Measurements from ENCODE around the gene PAX5. TPM values are rescaled to one million over a fixed set of nuclear protein-coding genes. Genes with fewer than 3 reads are reported as not detected.
"Not testable (repeated sequence)": the region's sequence is repeated elsewhere in the genome, so short reads cannot be mapped to it uniquely, and the experiment has no call there.

PAX5 gene
- total and polyA plus RNA-seq, 2 experiments from 2014 or later = not detected

GRCh38 chr9:36873247-36873875 is 160.7 kb downstream of the PAX5 start:
- Histone ChIP-seq H3K9me2 (ENCODE audit: insufficient read depth) (no peaks in the 10 kb centered on the region), H3K4me3 (no peak overlapping the region), H3K27ac (no peak overlapping the region), H3F3A (ENCODE audit: insufficient read depth) (no peaks in the 10 kb centered on the region), H4K20me1 (ENCODE audit: insufficient read depth) (no peaks in the 10 kb centered on the region), H3K79me2 (ENCODE audit: insufficient read depth) (no peaks in the 10 kb centered on the region), H2AFZ (no peak overlapping the region), H3K9me3 (ENCODE audit: low read depth) (no peaks in the 10 kb centered on the region), H3K36me3 (ENCODE audit: low read depth) (no peaks in the 10 kb centered on the region), H3K4me2 (ENCODE audit: unreplicated experiment) (no peak overlapping the region), H3K9ac (no peak overlapping the region), H3K27me3 (replicated peaks; ENCODE audit: insufficient read depth) (peaks cover 33% of the 10 kb centered on the region), H3K4me1 (ENCODE audit: insufficient read depth) (no peaks in the 10 kb centered on the region)
- peak; percentile 61 for DNase-seq
- 38 to 41% methylated on average over 8 of the region's 8 CpGs for WGBS, 2 experiments (ENCODE audit: low coverage in 1 of 2, low lambda C conversion rate in 2 of 2, missing lambda C conversion rate in 2 of 2)
- TF ChIP-seq EZH2phosphoT487 (IDR thresholded peaks at IDR 0.05; ENCODE audit: insufficient read depth, low read depth) (no peak), EZH2 (IDR thresholded peaks at IDR 0.05; ENCODE audit: insufficient read depth, poor library complexity, severe bottlenecking) (no peak)
- in situ Hi-C loops (cut with MboI) = loop anchor here (10.0 kb wide), 1 partner anchor 461 kb away; no protein-coding TSS in a partner anchor

GRCh38 chr9:36872641-36873040 is 161.4 kb downstream of the PAX5 start:
- Histone ChIP-seq H4K20me1 (ENCODE audit: insufficient read depth) (no peaks in the 10 kb centered on the region), H3K4me2 (ENCODE audit: unreplicated experiment) (no peak overlapping the region), H3K4me3 (no peak overlapping the region), H2AFZ (no peak overlapping the region), H3K9me2 (ENCODE audit: insufficient read depth) (no peaks in the 10 kb centered on the region), H3K9ac (no peak overlapping the region), H3K27ac (no peak overlapping the region), H3K9me3 (ENCODE audit: low read depth) (no peaks in the 10 kb centered on the region), H3K79me2 (ENCODE audit: insufficient read depth) (no peaks in the 10 kb centered on the region), H3K36me3 (ENCODE audit: low read depth) (no peaks in the 10 kb centered on the region), H3K4me1 (ENCODE audit: insufficient read depth) (no peaks in the 10 kb centered on the region), H3K27me3 (replicated peaks; ENCODE audit: insufficient read depth) (peaks cover 39% of the 10 kb centered on the region), H3F3A (ENCODE audit: insufficient read depth) (no peaks in the 10 kb centered on the region)
- DNase-seq = no peak
- TF ChIP-seq EZH2phosphoT487 (IDR thresholded peaks at IDR 0.05; ENCODE audit: insufficient read depth, low read depth) (no peak), EZH2 (IDR thresholded peaks at IDR 0.05; ENCODE audit: insufficient read depth, poor library complexity, severe bottlenecking) (no peak)
- 13 to 23% methylated on average over 3 of the region's 3 CpGs for WGBS, 2 experiments (ENCODE audit: low coverage in 1 of 2, low lambda C conversion rate in 2 of 2, missing lambda C conversion rate in 2 of 2)
- in situ Hi-C loops (cut with MboI) = loop anchor here (10.0 kb wide), 1 partner anchor 462 kb away; no protein-coding TSS in a partner anchor

GRCh38 chr9:36871606-36872005 is 162.5 kb downstream of the PAX5 start:
- TF ChIP-seq EZH2phosphoT487 (IDR thresholded peaks at IDR 0.05; ENCODE audit: insufficient read depth, low read depth) (no peak), EZH2 (IDR thresholded peaks at IDR 0.05; ENCODE audit: insufficient read depth, poor library complexity, severe bottlenecking) (no peak)
- WGBS, 2 experiments (ENCODE audit: low coverage in 1 of 2, low lambda C conversion rate in 2 of 2, missing lambda C conversion rate in 2 of 2) = 24 to 30% methylated on average over 2 of the region's 2 CpGs
- in situ Hi-C loops (cut with MboI) = loop anchor here (10.0 kb wide), 1 partner anchor 463 kb away; no protein-coding TSS in a partner anchor

GRCh38 chr9:36870960-36871359 is 163.1 kb downstream of the PAX5 start:
- Histone ChIP-seq H3K9ac (no peak overlapping the region), H3K9me2 (ENCODE audit: insufficient read depth) (no peaks in the 10 kb centered on the region), H3K4me2 (ENCODE audit: unreplicated experiment) (no peak overlapping the region), H4K20me1 (ENCODE audit: insufficient read depth) (no peaks in the 10 kb centered on the region), H3K9me3 (ENCODE audit: low read depth) (no peaks in the 10 kb centered on the region), H3F3A (ENCODE audit: insufficient read depth) (no peaks in the 10 kb centered on the region), H3K4me1 (ENCODE audit: insufficient read depth) (no peaks in the 10 kb centered on the region), H3K4me3 (no peak overlapping the region), H3K27ac (no peak overlapping the region), H2AFZ (no peak overlapping the region), H3K36me3 (ENCODE audit: low read depth) (no peaks in the 10 kb centered on the region), H3K27me3 (replicated peaks; ENCODE audit: insufficient read depth) (peaks cover 36% of the 10 kb centered on the region), H3K79me2 (ENCODE audit: insufficient read depth) (no peaks in the 10 kb centered on the region)
- no peak for TF ChIP-seq EZH2phosphoT487 (IDR thresholded peaks at IDR 0.05; ENCODE audit: insufficient read depth, low read depth)
- DNase-seq = no peak
- in situ Hi-C loops (cut with MboI) = loop anchor here (10.0 kb wide), 1 partner anchor 464 kb away; no protein-coding TSS in a partner anchor
- WGBS, 2 experiments (ENCODE audit: low coverage in 1 of 2, low lambda C conversion rate in 2 of 2, missing lambda C conversion rate in 2 of 2) = 1 to 8% methylated on average over 7 of the region's 7 CpGs

More at GRCh38 chr9:36871606-36872005, 162.5 kb downstream of the PAX5 start:
- Histone ChIP-seq H3K9me2 (ENCODE audit: insufficient read depth) (no peaks in the 10 kb centered on the region), H3K9ac (no peak overlapping the region), H3K36me3 (ENCODE audit: low read depth) (no peaks in the 10 kb centered on the region), H3K79me2 (ENCODE audit: insufficient read depth) (no peaks in the 10 kb centered on the region), H2AFZ (no peak overlapping the region), H3K4me3 (no peak overlapping the region), H3K4me1 (ENCODE audit: insufficient read depth) (no peaks in the 10 kb centered on the region), H3K27ac (no peak overlapping the region), H3K4me2 (ENCODE audit: unreplicated experiment) (no peak overlapping the region), H3F3A (ENCODE audit: insufficient read depth) (no peaks in the 10 kb centered on the region), H3K9me3 (ENCODE audit: low read depth) (no peaks in the 10 kb centered on the region), H4K20me1 (ENCODE audit: insufficient read depth) (no peaks in the 10 kb centered on the region), H3K27me3 (replicated peaks; ENCODE audit: insufficient read depth) (peaks cover 42% of the 10 kb centered on the region)
- no peak for DNase-seq

GRCh38 chr9:36869605-36870004 is 164.5 kb downstream of the PAX5 start:
- not testable (repeated sequence) for H3K4me1 ChIP-seq (ENCODE audit: insufficient read depth); H3F3A ChIP-seq (ENCODE audit: insufficient read depth); H3K36me3 ChIP-seq (ENCODE audit: low read depth); H3K4me2 ChIP-seq (ENCODE audit: unreplicated experiment); H3K9me3 ChIP-seq (ENCODE audit: low read depth); H3K4me3 ChIP-seq; H3K79me2 ChIP-seq (ENCODE audit: insufficient read depth); H2AFZ ChIP-seq; H4K20me1 ChIP-seq (ENCODE audit: insufficient read depth); H3K27ac ChIP-seq; DNase-seq; H3K9me2 ChIP-seq (ENCODE audit: insufficient read depth); H3K9ac ChIP-seq
- peaks cover 44% of the 10 kb centered on the region for H3K27me3 ChIP-seq (replicated peaks; ENCODE audit: insufficient read depth)
- 75 to 77% methylated on average over 1 of the region's 1 CpG for WGBS, 2 experiments (ENCODE audit: low coverage in 1 of 2, low lambda C conversion rate in 2 of 2, missing lambda C conversion rate in 2 of 2)
- in situ Hi-C loops (cut with MboI) = loop anchor here (10.0 kb wide), 2 partner anchors 395 to 465 kb away; no protein-coding TSS in a partner anchor
